Activated CD4-positive, alpha-beta T cell treated with anti-CD3 and anti-CD28 coated beads, Interleukin-2, amount 50 U/mL, for 24 hours (primary cell): ENCODE measurements around the gene USP50.
"Not testable (repeated sequence)": the region's sequence is repeated elsewhere in the genome, so short reads cannot be mapped to it uniquely, and the experiment has no call there.

ENCODE experiments used
- DNase-seq, 2 donors: peaks; one replicate each; pipeline ENCODE4 v3.0.0-alpha.2; 2020; ENCODE audit warnings: low read depth in 1 of 2, low spot score in 1 of 2

Gene USP50

GRCh38 chr15:50546566-50546965 is at the start of gene USP50:
USP50 (minus strand) TSS chr15:50546666; CDS start chr15:50546525, 141 bp downstream.
- DNase-seq: no peak

DNA sequence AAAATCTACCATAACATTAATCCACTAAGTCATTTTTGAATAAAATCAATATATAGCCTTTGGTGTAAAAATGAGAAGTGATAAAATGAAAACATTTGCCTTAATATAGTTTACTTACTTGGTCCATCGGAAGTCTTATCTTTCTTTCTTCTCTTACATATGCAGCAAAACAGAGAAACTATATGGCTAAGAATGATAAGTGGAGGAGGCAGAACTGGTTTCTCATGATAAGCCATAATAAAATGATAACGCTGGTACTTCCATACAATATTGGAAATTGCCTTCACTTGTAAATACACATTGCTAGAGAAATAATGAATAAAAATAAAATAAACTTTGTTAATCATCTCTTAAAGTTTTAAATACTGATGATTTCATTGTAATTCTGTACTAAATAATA is 47.8 kb upstream of the USP50 start:
- DNase-seq: no peak

DNA sequence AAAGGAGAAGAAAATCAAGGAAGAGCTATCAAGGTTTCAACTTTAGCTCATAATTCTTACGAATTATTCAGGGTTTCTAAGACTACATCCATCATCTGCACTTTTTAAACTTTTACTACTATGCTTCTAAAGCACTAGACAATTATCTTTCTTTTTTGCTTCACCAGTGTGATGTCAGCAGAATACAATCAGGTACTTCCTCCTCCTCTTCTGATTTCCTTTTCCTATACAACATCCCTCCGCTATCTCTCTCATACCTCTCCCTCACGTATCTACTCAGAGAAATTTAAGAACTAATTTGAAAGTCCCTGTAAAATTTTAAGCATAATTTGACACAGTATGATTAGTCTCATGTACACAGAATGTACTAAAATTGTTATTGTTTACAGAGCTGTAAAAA is 47.3 kb upstream of the USP50 start:
- DNase-seq: no peak

DNA sequence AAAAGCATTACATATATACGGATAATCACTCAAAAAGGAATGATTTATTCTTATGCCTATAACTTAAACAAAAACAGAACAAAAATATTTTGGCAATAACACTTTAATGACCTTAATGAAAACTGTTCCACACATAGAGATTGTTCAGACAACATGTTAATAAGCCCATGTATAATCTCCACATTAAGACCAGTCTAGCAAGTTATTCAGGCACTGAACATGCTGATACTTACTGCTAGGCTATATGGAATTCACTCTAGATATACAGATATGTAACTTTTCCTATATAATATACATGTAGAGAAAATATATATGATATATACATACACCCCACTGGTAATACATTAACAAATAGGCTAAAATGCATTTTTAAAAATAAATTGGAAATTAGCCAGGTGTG is 43.8 kb upstream of the USP50 start:
- DNase-seq: no peak

- DNase-seq: no peak
Observed at GRCh38 chr15:50577492-50577891, 31.0 kb upstream of the USP50 start.

DNA sequence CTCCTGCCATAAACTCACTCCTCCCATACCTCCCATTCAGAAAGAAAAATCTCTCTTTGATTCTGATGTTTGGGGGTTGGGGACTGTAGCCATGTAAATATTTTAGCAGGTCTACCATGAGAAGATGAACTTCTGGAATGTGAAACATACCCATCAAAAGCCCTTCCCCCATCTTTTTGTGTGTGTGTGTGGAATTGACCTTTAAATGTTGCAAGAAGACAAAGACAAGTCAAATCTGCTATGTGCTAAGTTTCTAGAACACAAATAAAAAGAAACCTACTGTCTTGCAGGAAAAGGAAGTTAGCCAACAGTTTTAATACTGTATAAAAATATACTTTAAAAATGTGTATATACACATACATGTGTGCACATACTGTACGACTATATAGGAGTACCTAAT is 29.7 kb upstream of the USP50 start:
- DNase-seq: no peak

DNA sequence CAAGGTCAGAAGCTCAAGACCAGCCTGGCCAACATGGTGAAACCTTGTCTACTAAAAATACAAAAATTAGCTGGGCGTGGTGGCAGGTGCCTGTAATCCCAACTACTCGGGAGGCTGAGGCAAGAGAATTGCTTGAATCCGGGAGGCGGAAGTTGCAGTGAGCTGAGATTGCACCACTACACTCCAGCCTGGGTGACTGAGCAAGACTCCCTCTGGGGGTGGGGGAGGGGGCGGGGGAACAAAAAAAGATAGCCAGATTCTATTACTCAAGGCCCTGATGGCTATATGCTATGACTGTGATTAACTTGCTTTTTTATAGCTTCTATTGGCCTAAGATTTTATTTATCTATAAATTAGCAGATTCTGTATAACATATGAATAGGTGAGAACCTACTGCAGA is 27.4 kb upstream of the USP50 start:
- DNase-seq: not testable (repeated sequence)

GRCh38 chr15:50563756-50564155 is 17.3 kb upstream of the USP50 start:
- no peak for DNase-seq

- no peak for DNase-seq
Observed at GRCh38 chr15:50562735-50563640, 16.5 kb upstream of the USP50 start.

- no peak for DNase-seq
Observed at GRCh38 chr15:50558012-50558411, 11.5 kb upstream of the USP50 start.

DNA sequence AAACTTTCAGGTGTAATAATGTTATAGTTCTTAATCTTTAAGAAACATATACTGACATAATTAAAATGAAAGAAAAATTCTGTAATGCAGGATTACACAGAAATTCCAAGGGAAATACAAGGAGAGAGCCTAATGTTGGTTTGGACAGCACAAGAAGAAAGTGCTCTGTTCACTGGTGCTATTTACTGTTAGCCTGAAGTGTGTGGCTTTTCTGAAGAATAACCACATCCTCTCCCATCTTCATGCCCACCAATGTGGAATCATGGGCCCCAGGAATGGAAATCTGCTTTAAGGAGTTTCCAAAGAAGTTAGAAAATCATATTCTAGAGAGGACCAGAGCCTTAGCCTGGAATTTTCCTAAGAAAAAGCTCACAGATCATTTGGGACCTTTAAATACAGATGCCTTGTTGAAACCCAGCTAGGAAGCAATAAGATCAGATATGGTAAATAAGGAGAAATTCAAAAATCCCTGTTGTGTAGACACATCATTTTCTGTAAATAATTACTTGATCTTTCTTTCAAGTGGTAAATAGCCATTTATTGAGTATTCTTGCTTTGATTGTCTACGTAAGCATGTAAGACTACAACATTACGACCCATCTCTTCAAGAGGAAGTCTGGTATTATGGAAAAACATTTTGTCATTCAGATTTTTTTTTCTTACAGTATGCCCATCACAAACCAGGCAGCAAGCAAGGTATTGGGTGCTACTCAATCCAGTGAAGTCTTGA is 10.3 kb upstream of the USP50 start:
- DNase-seq: no peak

- DNase-seq: no peak
Observed at GRCh38 chr15:50552238-50552637, 5.8 kb upstream of the USP50 start.

GRCh38 chr15:50549326-50549725 is 2.9 kb upstream of the USP50 start:
- DNase-seq: no peak

DNA sequence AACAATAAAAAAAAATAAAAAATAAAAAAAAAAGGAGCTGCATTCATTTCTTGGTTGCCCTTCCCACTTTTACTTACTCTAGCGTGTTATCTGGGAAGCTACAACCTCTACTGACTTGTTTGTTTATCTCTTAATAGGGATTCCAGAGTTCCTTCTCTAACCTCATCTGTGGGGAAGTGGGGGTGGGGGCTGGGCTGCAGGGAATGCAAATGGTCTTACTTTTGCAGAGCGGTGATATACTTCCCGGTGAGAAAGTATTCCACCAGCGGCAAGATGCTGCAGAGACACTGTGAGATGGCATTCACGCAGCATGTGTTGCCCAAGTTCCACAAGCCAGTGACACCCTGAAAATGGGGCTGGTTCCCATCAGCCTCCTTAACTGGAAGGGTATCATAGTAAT is 2.1 kb downstream of the USP50 start:
- no peak for DNase-seq

- DNase-seq: no peak
Observed at GRCh38 chr15:50543556-50543955, 2.9 kb downstream of the USP50 start.

- no peak for DNase-seq
Observed at GRCh38 chr15:50542887-50543210, 3.6 kb downstream of the USP50 start.

DNA sequence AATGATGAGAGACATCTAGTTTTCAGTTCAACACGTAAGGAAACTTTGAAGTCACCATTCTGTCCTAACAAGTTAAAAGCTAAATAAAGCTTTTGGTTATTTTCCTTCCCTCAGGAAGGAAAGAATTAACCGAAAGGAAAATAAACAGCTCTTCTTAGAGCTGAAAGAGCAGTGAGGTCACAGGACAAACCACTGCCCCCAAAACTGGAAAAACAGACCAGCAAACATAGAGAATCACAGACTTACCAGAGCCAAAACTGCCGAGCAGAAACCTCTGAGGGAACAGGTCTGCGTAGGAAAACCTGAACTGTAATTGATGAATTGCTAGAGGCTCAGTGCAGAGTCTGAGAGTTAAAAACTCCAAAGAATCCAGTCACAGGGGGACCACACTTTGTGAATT is 14.7 kb downstream of the USP50 start:
- no peak for DNase-seq

GRCh38 chr15:50531163-50531562 is 15.3 kb downstream of the USP50 start:
- no peak for DNase-seq

DNA sequence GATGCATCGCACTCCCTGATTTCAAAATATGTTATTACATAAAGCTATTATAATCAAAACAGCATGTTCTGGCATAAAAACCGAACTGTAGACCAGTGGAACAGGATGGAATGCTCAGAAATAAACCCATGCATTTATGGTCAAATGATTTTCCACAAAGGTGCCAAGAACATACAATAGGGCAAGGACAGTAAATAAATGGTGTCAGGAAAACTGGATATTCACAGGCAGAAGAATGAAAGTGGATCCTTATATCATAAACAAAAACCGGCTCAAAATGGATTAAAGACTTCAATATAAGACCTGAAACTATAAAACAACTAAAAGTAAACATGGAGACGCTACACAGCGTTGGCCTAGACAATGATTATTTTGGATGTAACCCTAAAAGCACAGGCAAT is 22.6 kb downstream of the USP50 start:
- DNase-seq: no peak

DNA sequence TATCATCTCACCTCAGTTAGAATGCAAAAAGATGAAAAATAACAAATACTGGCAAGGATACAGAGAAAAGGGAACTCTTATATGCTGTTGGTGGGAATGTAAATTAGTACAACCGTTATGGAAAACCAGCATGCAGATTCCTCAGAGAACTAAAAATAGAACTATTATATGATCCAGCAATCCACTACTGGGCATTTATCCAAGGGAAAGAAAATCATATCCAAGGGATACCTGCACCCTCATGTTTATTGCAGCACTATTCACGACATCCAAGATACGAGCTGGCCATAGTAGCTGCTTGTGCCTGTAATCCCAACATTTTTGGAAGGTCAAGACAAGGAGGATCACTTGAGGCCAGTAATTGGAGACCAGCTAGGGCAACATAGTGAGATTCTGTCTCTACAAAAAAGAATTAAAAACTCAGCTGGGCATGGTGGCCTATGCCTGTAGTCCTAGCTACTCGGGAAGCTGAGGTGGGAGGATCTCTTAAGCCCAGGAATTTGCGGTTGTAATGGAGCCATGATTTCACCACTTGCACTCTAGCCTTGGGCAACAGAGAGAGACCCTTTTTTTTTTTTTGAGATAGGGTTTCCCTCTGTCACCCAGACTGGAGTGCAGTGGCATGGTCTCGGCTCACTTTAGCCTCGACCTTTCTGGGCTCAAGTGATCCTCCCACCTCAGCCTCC is 26.6 kb downstream of the USP50 start:
- DNase-seq: no peak

DNA sequence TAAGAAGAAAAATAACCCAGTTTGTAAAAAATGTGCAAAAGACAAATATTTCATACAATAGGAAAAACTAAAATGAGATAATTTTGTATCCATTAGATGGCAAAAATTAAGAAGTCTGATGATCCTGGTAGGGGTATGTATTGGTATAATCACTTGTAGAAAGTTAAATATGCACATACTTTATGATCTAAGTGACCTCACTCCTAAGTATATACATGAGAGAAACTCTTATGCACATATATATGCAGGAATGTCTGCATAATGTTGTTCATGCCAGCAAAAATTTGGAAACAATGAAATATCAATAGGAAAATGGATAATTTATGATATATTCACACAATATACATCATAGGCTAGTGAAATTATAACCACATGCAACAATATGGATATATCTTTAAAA is 33.5 kb downstream of the USP50 start:
- DNase-seq: no peak

DNA sequence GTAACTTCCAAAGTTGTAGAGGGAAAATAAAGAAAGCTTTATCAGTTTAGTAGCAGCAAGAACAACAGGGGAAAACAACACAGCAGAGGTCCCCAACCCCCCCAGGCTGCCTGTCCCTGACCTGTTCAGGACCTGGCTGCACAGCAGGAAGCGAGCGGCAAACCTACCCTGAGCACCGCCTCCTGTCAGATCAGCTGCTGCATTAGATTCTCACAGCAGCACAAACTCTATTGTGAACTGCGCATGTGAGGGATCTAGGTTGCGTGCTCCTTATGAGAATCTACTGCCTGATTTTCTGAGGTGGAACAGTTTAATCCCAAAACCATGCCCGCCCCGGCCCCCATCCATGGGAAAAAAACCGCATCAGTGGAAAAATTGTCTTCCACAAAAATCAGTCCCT is 40.3 kb downstream of the USP50 start:
- no peak for DNase-seq
